Breast epithelium (tissue), 3 donors: Measurements from ENCODE around the gene SHISA5.

ENCODE experiments used
- CTCF ChIP-seq, 3 donors: fragments of 450-650 bp; IDR thresholded peaks; one replicate each; pipeline ENCODE4 v1.5.1; 2016 to 2017; ENCODE audit warnings: antibody characterized with exemption in 3 of 3, mild to moderate bottlenecking in 3 of 3, moderate library complexity in 3 of 3
- POLR2AphosphoS5 ChIP-seq, 3 donors: sonication (generic); formaldehyde crosslinking; IDR thresholded peaks; one replicate each; pipeline ENCODE4 v1.6.1; 2017; ENCODE audit warnings: antibody characterized with exemption in 3 of 3

- no peak for TF ChIP-seq POLR2AphosphoS5 (IDR thresholded peaks at IDR 0.05)
- TF ChIP-seq CTCF (IDR thresholded peaks at IDR 0.05): no peak
Observed at GRCh38 chr3:48518069-48518468, 14.1 kb upstream of the SHISA5 start.
